ENCODE data around the gene DENND4A. TPM values are rescaled to one million over a fixed set of nuclear protein-coding genes. Genes with fewer than 3 reads are reported as not detected.

The DENND4A gene
- total and polyA plus RNA-seq, 2 donors (not counting 1 experiment from before 2014, with no cell fraction given), result 24.4 to 103 TPM

DNA sequence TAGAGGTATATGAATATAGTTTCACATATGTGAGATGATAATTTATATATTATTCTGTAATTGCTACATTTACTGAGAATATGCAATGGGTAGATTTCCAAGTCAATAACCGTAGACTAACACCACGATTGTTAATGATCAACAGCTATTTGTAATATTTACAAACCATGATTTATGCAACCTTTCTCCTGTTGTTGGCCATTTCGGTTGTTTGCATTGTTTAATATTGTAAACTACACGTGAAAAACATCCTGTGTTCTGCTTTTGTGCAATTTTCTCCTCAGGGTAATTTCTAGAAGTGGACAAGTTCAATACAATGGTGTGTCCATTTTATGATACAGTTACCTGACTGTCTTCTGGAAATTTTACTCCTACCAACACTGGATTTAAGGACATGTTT lies 47.9 kb upstream of the DENND4A start:
- H3K9me3 ChIP-seq (ENCODE audit: control extremely low read depth in 1 of 3, control insufficient read depth in 2 of 3, insufficient read depth in 1 of 3, low read length in 2 of 3), result no peaks in the 10 kb centered on the region
- Mint-ChIP-seq H3K27me3 (no peaks in the 10 kb centered on the region), H3K4me1 (peaks cover 14% of the 10 kb centered on the region), H3K4me3 (no peak overlapping the region), H3K9me3 (ENCODE audit: insufficient read depth) (no peaks in the 10 kb centered on the region), H3K27ac (no peak overlapping the region)
- H3K4me2 ChIP-seq (replicated peaks; ENCODE audit: low read depth, low read length, poor library complexity, severe bottlenecking), result no peak overlapping the region
- no peaks in the 10 kb centered on the region for H3K4me1 ChIP-seq (ENCODE audit: control insufficient read depth in 2 of 2, insufficient read depth in 2 of 2, low read length in 2 of 2)
- H3K4me3 ChIP-seq (ENCODE audit: control extremely low read depth in 1 of 5, extremely low read depth in 1 of 5, insufficient read depth in 1 of 5, low read depth in 2 of 5, low read length in 4 of 5), result no peak overlapping the region
- H3K79me2 ChIP-seq (ENCODE audit: control insufficient read depth, insufficient read depth, low read length), result no peaks in the 10 kb centered on the region
- intact Hi-C loops (cut with micrococcal nuclease), result no loop called here
- no peaks in the 10 kb centered on the region for H3K27me3 ChIP-seq (replicated peaks in 1 of 4; ENCODE audit: control extremely low read depth in 1 of 4, control insufficient read depth in 3 of 4, insufficient read depth in 4 of 4, low read length in 3 of 4)
- H3K27ac ChIP-seq (ENCODE audit: low read length in 2 of 2), result no peak overlapping the region
- DNase-seq, result no peak
- ATAC-seq (ENCODE audit: low read depth), result no peak
- no peak overlapping the region for H2AFZ ChIP-seq (ENCODE audit: insufficient read depth, low read depth, low read length, poor library complexity, severe bottlenecking)
- no peaks in the 10 kb centered on the region for H3K36me3 ChIP-seq (replicated peaks in 1 of 2; ENCODE audit: control extremely low read depth in 1 of 2, control insufficient read depth in 1 of 2, extremely low read depth in 1 of 2, insufficient read depth in 2 of 2, low read length in 1 of 2)
- WGBS (ENCODE audit: insufficient coverage), result no CpG with 5 or more reads among the region's 4 CpGs
- POLR2A ChIA-PET, result no interaction called here
- TF ChIP-seq, protein P1, sequence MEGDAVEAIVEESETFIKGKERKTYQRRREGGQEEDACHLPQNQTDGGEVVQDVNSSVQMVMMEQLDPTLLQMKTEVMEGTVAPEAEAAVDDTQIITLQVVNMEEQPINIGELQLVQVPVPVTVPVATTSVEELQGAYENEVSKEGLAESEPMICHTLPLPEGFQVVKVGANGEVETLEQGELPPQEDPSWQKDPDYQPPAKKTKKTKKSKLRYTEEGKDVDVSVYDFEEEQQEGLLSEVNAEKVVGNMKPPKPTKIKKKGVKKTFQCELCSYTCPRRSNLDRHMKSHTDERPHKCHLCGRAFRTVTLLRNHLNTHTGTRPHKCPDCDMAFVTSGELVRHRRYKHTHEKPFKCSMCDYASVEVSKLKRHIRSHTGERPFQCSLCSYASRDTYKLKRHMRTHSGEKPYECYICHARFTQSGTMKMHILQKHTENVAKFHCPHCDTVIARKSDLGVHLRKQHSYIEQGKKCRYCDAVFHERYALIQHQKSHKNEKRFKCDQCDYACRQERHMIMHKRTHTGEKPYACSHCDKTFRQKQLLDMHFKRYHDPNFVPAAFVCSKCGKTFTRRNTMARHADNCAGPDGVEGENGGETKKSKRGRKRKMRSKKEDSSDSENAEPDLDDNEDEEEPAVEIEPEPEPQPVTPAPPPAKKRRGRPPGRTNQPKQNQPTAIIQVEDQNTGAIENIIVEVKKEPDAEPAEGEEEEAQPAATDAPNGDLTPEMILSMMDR (IDR thresholded peaks at IDR 0.05), result no peak
- no peak overlapping the region for H3K9ac ChIP-seq (ENCODE audit: low read length)
- CTCF ChIA-PET, result no interaction called here
- H4K20me1 ChIP-seq (ENCODE audit: control insufficient read depth, insufficient read depth, low read length, poor library complexity, severe bottlenecking), result no peaks in the 10 kb centered on the region

DNA sequence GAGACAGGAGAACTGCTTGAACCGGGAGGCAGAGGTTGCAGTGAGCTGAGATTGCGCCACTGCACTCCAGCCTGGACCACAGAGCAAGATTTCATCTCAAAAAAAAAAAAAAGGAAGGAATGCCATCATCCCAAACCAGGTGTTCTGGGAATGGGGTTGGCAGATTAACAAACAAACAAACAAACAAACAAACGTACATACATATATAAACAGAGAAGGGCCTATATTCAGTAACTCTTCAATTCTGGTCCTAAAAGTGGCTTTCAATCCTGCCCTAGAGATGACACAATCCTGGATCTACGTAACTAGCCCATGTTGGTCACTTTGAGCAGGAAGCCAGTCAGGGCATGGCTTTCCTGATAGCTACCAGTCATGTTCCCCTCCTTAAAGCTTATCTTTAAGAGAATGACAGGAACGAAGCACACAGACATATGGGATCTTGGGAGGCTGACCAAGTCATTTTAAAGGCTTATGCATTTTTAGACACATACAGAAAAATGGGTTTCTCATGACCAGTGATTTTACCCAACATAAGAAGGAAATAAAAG lies 47.3 kb upstream of the DENND4A start:
- H3K4me1 ChIP-seq (ENCODE audit: control insufficient read depth in 2 of 2, insufficient read depth in 2 of 2, low read length in 2 of 2), result no peaks in the 10 kb centered on the region
- no peak overlapping the region for H2AFZ ChIP-seq (ENCODE audit: insufficient read depth, low read depth, low read length, poor library complexity, severe bottlenecking)
- H3K4me3 ChIP-seq (ENCODE audit: control extremely low read depth in 1 of 5, extremely low read depth in 1 of 5, insufficient read depth in 1 of 5, low read depth in 2 of 5, low read length in 4 of 5), result no peak overlapping the region
- ATAC-seq (ENCODE audit: low read depth), result no peak
- intact Hi-C loops (cut with micrococcal nuclease), result no loop called here
- TF ChIP-seq EZH2 (IDR thresholded peaks at IDR 0.05; ENCODE audit: borderline replicate concordance, insufficient read depth, low read depth, low read length, poor library complexity, severe bottlenecking), result no peak
- TF ChIP-seq, protein P1 (IDR thresholded peaks at IDR 0.05), result no peak
- peaks cover 17% of the 10 kb centered on the region for H3K4me1 Mint-ChIP-seq
- DNase-seq, result no peak
- CTCF ChIA-PET, result no interaction called here
- no peaks in the 10 kb centered on the region for H3K27me3 Mint-ChIP-seq
- no peak overlapping the region for H3K27ac Mint-ChIP-seq
- POLR2A ChIA-PET, result no interaction called here
- H3K4me2 ChIP-seq (replicated peaks; ENCODE audit: low read depth, low read length, poor library complexity, severe bottlenecking), result no peak overlapping the region
- H3K4me3 Mint-ChIP-seq, result no peak overlapping the region
- no peak overlapping the region for H3K9ac ChIP-seq (ENCODE audit: low read length)
- H3K9me3 ChIP-seq (ENCODE audit: control extremely low read depth in 1 of 3, control insufficient read depth in 2 of 3, insufficient read depth in 1 of 3, low read length in 2 of 3), result no peaks in the 10 kb centered on the region
- H3K36me3 ChIP-seq (replicated peaks in 1 of 2; ENCODE audit: control extremely low read depth in 1 of 2, control insufficient read depth in 1 of 2, extremely low read depth in 1 of 2, insufficient read depth in 2 of 2, low read length in 1 of 2), result no peaks in the 10 kb centered on the region
- no peaks in the 10 kb centered on the region for H3K9me3 Mint-ChIP-seq (ENCODE audit: insufficient read depth)
- H3K79me2 ChIP-seq (ENCODE audit: control insufficient read depth, insufficient read depth, low read length), result no peaks in the 10 kb centered on the region
- H4K20me1 ChIP-seq (ENCODE audit: control insufficient read depth, insufficient read depth, low read length, poor library complexity, severe bottlenecking), result no peaks in the 10 kb centered on the region
- WGBS (ENCODE audit: insufficient coverage), result 100% methylated on average over 1 of the region's 5 CpGs
- H3K27ac ChIP-seq (ENCODE audit: low read length in 2 of 2), result no peak overlapping the region
- no peaks in the 10 kb centered on the region for H3K27me3 ChIP-seq (replicated peaks in 1 of 4; ENCODE audit: control extremely low read depth in 1 of 4, control insufficient read depth in 3 of 4, insufficient read depth in 4 of 4, low read length in 3 of 4)
